ENCODE measurements around the gene BCL2.

- TF ChIP-seq POLR2AphosphoS5 (IDR thresholded peaks at IDR 0.05; ENCODE audit: borderline replicate concordance, low read depth, low read length), result no peak
- no peak for TF ChIP-seq FOXP2 (optimal IDR thresholded peaks at IDR 0.05; ENCODE audit: control extremely low read depth, extremely low read length, insufficient read depth)
Measured at GRCh38 chr18:63191413-63191812, 128.2 kb downstream of the BCL2 start.

Measured in SK-N-MC (cell line).